Neural cell (in vitro differentiated cells): ENCODE measurements around the gene TMEM39A. TPM values are rescaled to one million over a fixed set of nuclear protein-coding genes. Genes with fewer than 3 reads are reported as not detected.

Source experiments
- polyA plus RNA-seq: library from polyadenylated mRNA; depleted of rRNA; stranded (reverse); fragments of >200 nt; gene quantifications from 2 replicates; pipeline ENCODE4 v1.2.3, GENCODE V29; 2014

Gene TMEM39A
- polyA plus RNA-seq, 1 donor from 2014 or later = 21.1 TPM

Other genes starting within 250 kb of the TMEM39A start
- gene B4GALT4, start 222.7 kb downstream of the TMEM39A start, polyA plus RNA-seq = 11.8 and 12.0 TPM in 2 replicates
- not detected in 2 replicates for gene ARHGAP31, start 169.2 kb downstream of the TMEM39A start, polyA plus RNA-seq
- 26.9 and 27.2 TPM in 2 replicates for gene POGLUT1, start 5.3 kb upstream of the TMEM39A start, polyA plus RNA-seq
- 109 and 110 TPM in 2 replicates for gene TIMMDC1, start 34.9 kb upstream of the TMEM39A start, polyA plus RNA-seq
- not detected in 2 replicates for gene CD80, start 96.0 kb upstream of the TMEM39A start, polyA plus RNA-seq
- 0.07 and 0.94 TPM in 2 replicates for gene ADPRH, start 115.9 kb upstream of the TMEM39A start, polyA plus RNA-seq
- not detected in 2 replicates for gene PLA1A, start 134.3 kb upstream of the TMEM39A start, polyA plus RNA-seq
- gene POPDC2, start 197.0 kb upstream of the TMEM39A start, polyA plus RNA-seq = 3.4 and 10.3 TPM in 2 replicates
- gene COX17, start 213.8 kb upstream of the TMEM39A start, polyA plus RNA-seq = 49.4 and 74.7 TPM in 2 replicates
- gene CFAP91, start 239.4 kb upstream of the TMEM39A start, polyA plus RNA-seq = 12.5 and 14.2 TPM in 2 replicates